ENCODE data around the gene ZNF501.

Gene ZNF501

GRCh38 chr3:44729384-44729910 lies at the start of gene ZNF501:
Gene ZNF501 (plus strand): TSS chr3:44729635. CDS start chr3:44734422, 4,787 bp downstream.
- peak; percentile 40 to 70 (median 54) for DNase-seq

GRCh38 chr3:44680921-44681455 lies 48.4 kb upstream of the ZNF501 start:
- no peak for DNase-seq

GRCh38 chr3:44682182-44682896 lies 47.1 kb upstream of the ZNF501 start:
- no peak for DNase-seq

GRCh38 chr3:44685128-44685800 lies 44.2 kb upstream of the ZNF501 start:
- peak in 2 of 4 experiments; percentile 6 to 37 for DNase-seq

- no peak for DNase-seq
These were observed 41.5 kb upstream of the ZNF501 start for GRCh38 chr3:44687898-44688297.

GRCh38 chr3:44712455-44713075 lies 16.9 kb upstream of the ZNF501 start, which contains the start of gene ZNF502:
Gene ZNF502 (plus strand): TSS chr3:44712660. CDS start chr3:44720262, 7,602 bp downstream.
- peak; percentile 4 to 43 (median 12) for DNase-seq

- DNase-seq = no peak
These were observed 8.0 kb upstream of the ZNF501 start for GRCh38 chr3:44721231-44722102.

- no peak for DNase-seq
These were observed 7.4 kb upstream of the ZNF501 start for GRCh38 chr3:44722103-44722401.

- no peak for DNase-seq
These were observed 5.3 kb downstream of the ZNF501 start for GRCh38 chr3:44734646-44735168.

- DNase-seq = no peak
These were observed 31.6 kb downstream of the ZNF501 start for GRCh38 chr3:44761101-44761423.

- DNase-seq = peak; percentile 93 to 98 (median 96)
These were observed 32.2 kb downstream of the ZNF501 start, which contains the start of the genes KIAA1143 and KIF15 for GRCh38 chr3:44761424-44762169. Gene KIAA1143 (minus strand): TSS chr3:44761619. CDS start chr3:44761602, 17 bp downstream. Gene KIF15 (plus strand): TSS chr3:44761794. CDS start chr3:44761866, 72 bp downstream.

- no peak for DNase-seq
These were observed 32.8 kb downstream of the ZNF501 start for GRCh38 chr3:44762170-44762677.

- DNase-seq = no peak
These were observed 33.3 kb downstream of the ZNF501 start for GRCh38 chr3:44762690-44763089.

- no peak for DNase-seq
These were observed 34.8 kb downstream of the ZNF501 start for GRCh38 chr3:44764248-44764647.

GRCh38 chr3:44771424-44772098 lies 42.1 kb downstream of the ZNF501 start:
- no peak for DNase-seq

- no peak for DNase-seq
These were observed 42.6 kb downstream of the ZNF501 start for GRCh38 chr3:44772099-44772442.

- DNase-seq = no peak
These were observed 53.5 kb downstream of the ZNF501 start for GRCh38 chr3:44782891-44783290.

Measured in activated naive CD4-positive, alpha-beta T cell (primary cell).